Adrenal gland (tissue), 12 donors: ENCODE results near the gene GALNTL6. TPM values are rescaled to one million over a fixed set of nuclear protein-coding genes. Genes with fewer than 3 reads are reported as not detected.

ENCODE experiments used
- DNase-seq, 7 donors: peaks; one replicate each; pipeline ENCODE4 v3.0.0-alpha.2; 2019 to 2020
- H3K27ac ChIP-seq, 5 donors: fragments of 200-600 bp; sonication (generic) in 4 of 5; 1 replicate in 3 of 5; 2 replicates in 2 of 5; pipeline versions ENCODE4 v1.5.1 to v1.8.0; 2016 to 2020; ENCODE audit warnings: mild to moderate bottlenecking in 1 of 5
- H3K27me3 ChIP-seq: fragments of 200-600 bp; 2 replicates; pipeline ENCODE4 v1.8.0; 2021
- H3K36me3 ChIP-seq, 2 donors: fragments of 200-600 bp; replicated peaks in 1 of 2; 1 replicate in 1 of 2; 2 replicates in 1 of 2; pipeline versions ENCODE4 v1.5.1 to v1.8.0; 2018 to 2022
- H3K4me1 ChIP-seq, 2 donors: fragments of 200-600 bp; replicated peaks in 1 of 2; 1 replicate in 1 of 2; 2 replicates in 1 of 2; pipeline versions ENCODE4 v1.5.1 to v1.8.0; 2018 to 2021
- H3K4me3 ChIP-seq, 4 donors: fragments of 200-600 bp; sonication (generic) in 3 of 4; one replicate each; pipeline ENCODE4 v1.5.1; 2016 to 2018
- H3K9me3 ChIP-seq, 3 donors: fragments of 200-600 bp; sonication (generic) in 1 of 3; replicated peaks in 1 of 3; 1 replicate in 2 of 3; 2 replicates in 1 of 3; pipeline versions ENCODE4 v1.5.1 to v1.8.0; 2016 to 2021
- CTCF ChIP-seq, 6 experiments: fragments of 450-650 bp in 4 of 6; fragments of 200-600 bp in 2 of 6; sonication (generic) in 1 of 6; IDR thresholded peaks; 1 replicate in 5 of 6; 2 replicates in 1 of 6; pipeline versions ENCODE4 v1.5.1 to v1.8.0; 2016 to 2021; ENCODE audit warnings: antibody characterized with exemption in 6 of 6, mild to moderate bottlenecking in 2 of 6, moderate library complexity in 1 of 6
- POLR2A ChIP-seq, 2 donors: fragments of 450-650 bp; IDR thresholded peaks; one replicate each; pipeline ENCODE4 v1.6.1; 2017; ENCODE audit warnings: antibody characterized with exemption in 2 of 2, mild to moderate bottlenecking in 2 of 2, moderate library complexity in 1 of 2
- WGBS, 4 donors: extraction: QIAGEN DNeasy Blood & Tissue Kit in 2 of 4; methylation state at CpG; one replicate each; pipeline versions ENCODE4 v1.1.5 to v1.1.7; 2013 to 2017; 5-methylcytosine and 5-hydroxymethylcytosine counted together
- intact Hi-C, 2 donors: fragments of 100-400 bp; cut with DNase I; formaldehyde crosslinking; loops; one replicate each; pipeline versions ENCODE4 v1.14.1 to v1.15.0; 2022 to 2023
- polyA plus RNA-seq, 3 donors: library from polyadenylated mRNA; stranded (reverse); fragments of 200-250 nt in 2 of 3; fragments of 350-450 nt in 1 of 3; fragmentation: Illumina TruSeq in 1 of 3; extraction: RNeasy Lipid Tissue Mini Kit (QIAGEN cat#74804) in 1 of 3; gene quantifications; one replicate each; pipeline ENCODE4 v1.2.3, GENCODE V29; 2013 to 2014
- total RNA-seq, 9 donors: library from RNA; depleted of rRNA in 4 of 9; stranded (reverse); fragments of >200 nt in 4 of 9; fragments of 120-200 nt in 1 of 9; fragmentation: NEBNext Ultra II Directional in 1 of 9; extraction: Animal tissue kit (Norgen Biotek cat#: 25700) in 1 of 9; gene quantifications; one replicate each; pipeline versions ENCODE4 v1.1.0 to v1.2.4, GENCODE V29; 2013 to 2023
- donor health status: healthy with polysubstance abuse.
- donor health status: Bipolar disorder and iron deficiency.
- donor health status: DM: yes; HTN: yes; CAD: no.
- donor health status: DM: no; HTN: no; CAD: no.
- donor health status: DM: no; HTN: no; CAD: no.
- donor health status: DM: yes; HTN: yes; CAD: no.

Gene GALNTL6
- total and polyA plus RNA-seq, 12 donors: 0.10 to 0.96 (median 0.42) TPM; not detected in 1

GRCh38 chr4:172045981-172046380, 232.8 kb downstream of the GALNTL6 start:
- intact Hi-C loops: no loop called here
- TF ChIP-seq POLR2A (IDR thresholded peaks at IDR 0.05): no peak
- TF ChIP-seq CTCF (IDR thresholded peaks at IDR 0.05): no peak
- 79 to 90% (median 85%) methylated on average over 2 of the region's 2 CpGs for WGBS, 4 donors

GRCh38 chr4:172048666-172049065, 235.5 kb downstream of the GALNTL6 start:
- no peak for TF ChIP-seq POLR2A (IDR thresholded peaks at IDR 0.05)
- TF ChIP-seq CTCF (IDR thresholded peaks at IDR 0.05): no peak
- Histone ChIP-seq H3K36me3 (peaks cover 0 to 4% of the 10 kb centered on the region in 2 donors), H3K27me3 (no peaks in the 10 kb centered on the region), H3K4me1 (no peaks in the 10 kb centered on the region), H3K4me3 (no peak overlapping the region), H3K27ac (no peak overlapping the region), H3K9me3 (no peaks in the 10 kb centered on the region)
- intact Hi-C loops: no loop called here
- DNase-seq: no peak
- 54 to 83% (median 72%) methylated on average over 1 of the region's 1 CpG for WGBS, 4 donors

More at GRCh38 chr4:172045981-172046380, 232.8 kb downstream of the GALNTL6 start:
- no peak for DNase-seq
- no peak overlapping the region for H3K4me3 ChIP-seq
- no peak overlapping the region for H3K27ac ChIP-seq
- H3K9me3 ChIP-seq: no peaks in the 10 kb centered on the region
- H3K36me3 ChIP-seq: peaks cover 0 to 4% of the 10 kb centered on the region in 2 donors
- no peaks in the 10 kb centered on the region for H3K27me3 ChIP-seq
- no peaks in the 10 kb centered on the region for H3K4me1 ChIP-seq

GRCh38 chr4:172050911-172051310, 237.7 kb downstream of the GALNTL6 start:
- Histone ChIP-seq H3K27me3 (no peaks in the 10 kb centered on the region), H3K9me3 (no peaks in the 10 kb centered on the region), H3K27ac (no peak overlapping the region), H3K36me3 (no peaks in the 10 kb centered on the region), H3K4me3 (no peak overlapping the region), H3K4me1 (no peaks in the 10 kb centered on the region)
- WGBS, 4 donors: 75 to 84% (median 81%) methylated on average over 4 of the region's 4 CpGs
- no peak for DNase-seq
- TF ChIP-seq CTCF (IDR thresholded peaks at IDR 0.05) (no peak), POLR2A (IDR thresholded peaks at IDR 0.05) (no peak)
- intact Hi-C loops: no loop called here

GRCh38 chr4:172055046-172055445, 241.8 kb downstream of the GALNTL6 start:
- Histone ChIP-seq H3K36me3 (no peaks in the 10 kb centered on the region), H3K4me1 (no peaks in the 10 kb centered on the region), H3K27me3 (no peaks in the 10 kb centered on the region), H3K4me3 (no peak overlapping the region), H3K27ac (no peak overlapping the region), H3K9me3 (no peaks in the 10 kb centered on the region)
- intact Hi-C loops: no loop called here
- 69 to 94% (median 86%) methylated on average over 1 of the region's 1 CpG for WGBS, 4 donors
- no peak for TF ChIP-seq CTCF (IDR thresholded peaks at IDR 0.05)
- no peak for TF ChIP-seq POLR2A (IDR thresholded peaks at IDR 0.05)
- DNase-seq: no peak
